Measurements from ENCODE around the gene MAMDC2.
A peak's percentile ranks its signal among the peaks of the same experiment; 100 is the strongest.

The MAMDC2 gene

GRCh38 chr9:70060883-70061507, 17.3 kb downstream of the MAMDC2 start:
- FAIRE-seq (no peak), DNase-seq (ENCODE audit: insufficient read length, low spot score) (no peak)

GRCh38 chr9:70061776-70062175, 18.1 kb downstream of the MAMDC2 start:
- DNase-seq (ENCODE audit: insufficient read length, low spot score): no peak
- no peak for FAIRE-seq

- DNase-seq (ENCODE audit: insufficient read length, low spot score) (no peak), FAIRE-seq (no peak)
Observed at GRCh38 chr9:70064496-70064895, 20.8 kb downstream of the MAMDC2 start.

- FAIRE-seq (no peak), DNase-seq (ENCODE audit: insufficient read length, low spot score) (no peak)
Observed at GRCh38 chr9:70065572-70065971, 21.9 kb downstream of the MAMDC2 start.

GRCh38 chr9:70066418-70066817, 22.8 kb downstream of the MAMDC2 start:
- DNase-seq (ENCODE audit: insufficient read length, low spot score) (no peak), FAIRE-seq (no peak)

- DNase-seq (ENCODE audit: insufficient read length, low spot score) (no peak), FAIRE-seq (no peak)
Observed at GRCh38 chr9:70066874-70067273, 23.2 kb downstream of the MAMDC2 start.

GRCh38 chr9:70069704-70070103, 26.1 kb downstream of the MAMDC2 start:
- no peak for FAIRE-seq
- no peak for DNase-seq (ENCODE audit: insufficient read length, low spot score)

GRCh38 chr9:70073193-70073592, 29.5 kb downstream of the MAMDC2 start:
- no peak for DNase-seq (ENCODE audit: insufficient read length, low spot score)
- FAIRE-seq: no peak

GRCh38 chr9:70073756-70074155, 30.1 kb downstream of the MAMDC2 start:
- no peak for DNase-seq (ENCODE audit: insufficient read length, low spot score)
- FAIRE-seq: no peak

- FAIRE-seq: no peak
- DNase-seq (ENCODE audit: insufficient read length, low spot score): no peak
Observed at GRCh38 chr9:70076678-70077077, 33.0 kb downstream of the MAMDC2 start.

- no peak for FAIRE-seq
- no peak for DNase-seq (ENCODE audit: insufficient read length, low spot score)
Observed at GRCh38 chr9:70079417-70080037, 35.9 kb downstream of the MAMDC2 start.

GRCh38 chr9:70080481-70081119, 37.0 kb downstream of the MAMDC2 start:
- no peak for FAIRE-seq
- DNase-seq (ENCODE audit: insufficient read length, low spot score): no peak

- DNase-seq (ENCODE audit: insufficient read length, low spot score) (no peak), FAIRE-seq (no peak)
Observed at GRCh38 chr9:70081120-70081495, 37.5 kb downstream of the MAMDC2 start.

GRCh38 chr9:70083429-70083828, 39.8 kb downstream of the MAMDC2 start:
- DNase-seq (ENCODE audit: insufficient read length, low spot score) (no peak), FAIRE-seq (no peak)

GRCh38 chr9:70085241-70085640, 41.6 kb downstream of the MAMDC2 start:
- DNase-seq (ENCODE audit: insufficient read length, low spot score) (peak; percentile 10), FAIRE-seq (no peak)

- no peak for FAIRE-seq
Observed at GRCh38 chr9:70091103-70091502, 47.5 kb downstream of the MAMDC2 start.

GRCh38 chr9:70091572-70091971, 47.9 kb downstream of the MAMDC2 start:
- no peak for DNase-seq (ENCODE audit: insufficient read length, low spot score)
- no peak for FAIRE-seq

More at GRCh38 chr9:70091103-70091502, 47.5 kb downstream of the MAMDC2 start:
- DNase-seq (ENCODE audit: insufficient read length, low spot score): no peak

- no peak for DNase-seq (ENCODE audit: insufficient read length, low spot score)
- FAIRE-seq: no peak
Observed at GRCh38 chr9:70092190-70092589, 48.5 kb downstream of the MAMDC2 start.

GRCh38 chr9:70093095-70093494, 49.4 kb downstream of the MAMDC2 start:
- DNase-seq (ENCODE audit: insufficient read length, low spot score) (no peak), FAIRE-seq (no peak)

GRCh38 chr9:70093944-70094343, 50.3 kb downstream of the MAMDC2 start:
- no peak for DNase-seq (ENCODE audit: insufficient read length, low spot score)
- FAIRE-seq: no peak

- DNase-seq (ENCODE audit: insufficient read length, low spot score) (no peak), FAIRE-seq (no peak)
Observed at GRCh38 chr9:70094747-70095146, 51.1 kb downstream of the MAMDC2 start.

- FAIRE-seq (no peak), DNase-seq (ENCODE audit: insufficient read length, low spot score) (no peak)
Observed at GRCh38 chr9:70097187-70097586, 53.5 kb downstream of the MAMDC2 start.
